Hepatic stellate cell (primary cell): ENCODE measurements around the gene PML.

Experiments
- DNase-seq: peaks from one replicate; pipeline ENCODE4 v3.0.0; 2011; ENCODE audit warnings: low spot score

PML gene, protein sequence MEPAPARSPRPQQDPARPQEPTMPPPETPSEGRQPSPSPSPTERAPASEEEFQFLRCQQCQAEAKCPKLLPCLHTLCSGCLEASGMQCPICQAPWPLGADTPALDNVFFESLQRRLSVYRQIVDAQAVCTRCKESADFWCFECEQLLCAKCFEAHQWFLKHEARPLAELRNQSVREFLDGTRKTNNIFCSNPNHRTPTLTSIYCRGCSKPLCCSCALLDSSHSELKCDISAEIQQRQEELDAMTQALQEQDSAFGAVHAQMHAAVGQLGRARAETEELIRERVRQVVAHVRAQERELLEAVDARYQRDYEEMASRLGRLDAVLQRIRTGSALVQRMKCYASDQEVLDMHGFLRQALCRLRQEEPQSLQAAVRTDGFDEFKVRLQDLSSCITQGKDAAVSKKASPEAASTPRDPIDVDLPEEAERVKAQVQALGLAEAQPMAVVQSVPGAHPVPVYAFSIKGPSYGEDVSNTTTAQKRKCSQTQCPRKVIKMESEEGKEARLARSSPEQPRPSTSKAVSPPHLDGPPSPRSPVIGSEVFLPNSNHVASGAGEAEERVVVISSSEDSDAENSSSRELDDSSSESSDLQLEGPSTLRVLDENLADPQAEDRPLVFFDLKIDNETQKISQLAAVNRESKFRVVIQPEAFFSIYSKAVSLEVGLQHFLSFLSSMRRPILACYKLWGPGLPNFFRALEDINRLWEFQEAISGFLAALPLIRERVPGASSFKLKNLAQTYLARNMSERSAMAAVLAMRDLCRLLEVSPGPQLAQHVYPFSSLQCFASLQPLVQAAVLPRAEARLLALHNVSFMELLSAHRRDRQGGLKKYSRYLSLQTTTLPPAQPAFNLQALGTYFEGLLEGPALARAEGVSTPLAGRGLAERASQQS

DNA sequence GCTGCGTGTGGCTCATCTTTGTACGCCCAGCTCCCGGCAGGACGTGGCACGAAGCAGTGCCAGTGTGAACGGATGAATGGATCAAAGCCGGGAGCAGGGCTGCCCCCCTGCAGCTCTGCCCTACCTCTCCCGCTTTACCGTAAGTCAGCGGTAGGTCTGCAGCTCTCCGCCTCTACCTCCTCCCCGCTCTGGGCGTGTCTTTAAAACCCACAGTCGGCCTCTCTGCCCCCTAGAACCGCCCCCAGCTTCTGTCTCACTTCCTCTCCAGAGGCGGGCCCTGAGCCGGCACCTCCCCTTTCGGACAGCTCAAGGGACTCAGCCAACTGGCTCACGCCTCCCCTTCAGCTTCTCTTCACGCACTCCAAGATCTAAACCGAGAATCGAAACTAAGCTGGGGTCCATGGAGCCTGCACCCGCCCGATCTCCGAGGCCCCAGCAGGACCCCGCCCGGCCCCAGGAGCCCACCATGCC lies at the start of gene PML:
Gene PML, plus strand, starts transcription at position 304 of the 471 bp plus-strand sequence. Its CDS starts 97 bp downstream, at position 401.
- DNase-seq, result peak; percentile 97

DNA sequence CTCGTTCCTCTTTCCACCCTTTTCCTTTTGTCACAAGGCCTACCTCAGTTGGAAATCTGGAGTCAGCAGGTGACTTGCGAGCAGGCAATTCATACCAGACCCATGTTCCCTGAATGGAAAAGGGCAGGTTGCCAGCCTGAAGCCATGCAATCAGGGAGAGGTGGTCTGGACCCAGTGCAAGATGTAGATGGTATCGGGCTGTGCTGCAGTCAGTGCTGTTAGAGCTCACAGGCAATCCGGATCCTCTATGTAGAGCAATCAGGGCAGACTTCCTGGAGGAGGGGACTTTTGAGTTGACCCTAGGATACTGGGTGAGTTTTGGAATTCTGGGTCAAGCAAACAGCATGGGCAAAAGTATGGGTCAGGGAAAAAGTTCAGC lies 49.4 kb upstream of the PML start:
- no peak for DNase-seq

DNA sequence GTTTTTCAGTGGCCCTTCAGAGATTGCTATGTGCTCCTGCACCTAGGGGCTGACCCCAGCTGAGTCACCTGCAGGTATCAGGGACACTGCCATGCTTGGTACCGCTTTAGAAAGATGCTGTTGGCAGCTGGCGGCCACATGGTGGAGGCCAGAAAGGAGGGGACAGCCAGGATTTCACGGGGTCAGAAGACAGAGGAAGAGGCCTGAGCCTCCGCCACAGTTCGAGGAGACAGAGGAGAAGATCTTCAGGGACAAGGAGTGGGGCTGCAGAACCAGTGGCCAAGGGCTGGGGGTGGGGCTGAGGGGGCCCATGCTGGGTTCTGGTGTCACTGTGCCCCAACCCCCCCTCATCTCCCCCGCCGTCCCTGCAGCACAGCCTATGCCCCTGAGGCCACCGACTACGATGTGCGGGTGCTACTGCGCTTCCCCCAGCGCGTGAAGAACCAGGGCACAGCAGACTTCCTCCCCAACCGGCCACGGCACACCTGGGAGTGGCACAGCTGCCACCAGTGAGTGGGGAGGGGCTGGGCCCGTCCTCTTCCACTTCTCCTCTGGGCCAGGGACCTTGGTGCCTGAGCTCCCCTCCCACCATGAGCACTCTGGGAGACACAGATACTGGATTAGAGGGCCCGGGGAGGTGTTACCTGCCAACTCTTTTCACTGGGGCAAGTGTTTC lies 48.3 kb upstream of the PML start:
- no peak for DNase-seq

DNA sequence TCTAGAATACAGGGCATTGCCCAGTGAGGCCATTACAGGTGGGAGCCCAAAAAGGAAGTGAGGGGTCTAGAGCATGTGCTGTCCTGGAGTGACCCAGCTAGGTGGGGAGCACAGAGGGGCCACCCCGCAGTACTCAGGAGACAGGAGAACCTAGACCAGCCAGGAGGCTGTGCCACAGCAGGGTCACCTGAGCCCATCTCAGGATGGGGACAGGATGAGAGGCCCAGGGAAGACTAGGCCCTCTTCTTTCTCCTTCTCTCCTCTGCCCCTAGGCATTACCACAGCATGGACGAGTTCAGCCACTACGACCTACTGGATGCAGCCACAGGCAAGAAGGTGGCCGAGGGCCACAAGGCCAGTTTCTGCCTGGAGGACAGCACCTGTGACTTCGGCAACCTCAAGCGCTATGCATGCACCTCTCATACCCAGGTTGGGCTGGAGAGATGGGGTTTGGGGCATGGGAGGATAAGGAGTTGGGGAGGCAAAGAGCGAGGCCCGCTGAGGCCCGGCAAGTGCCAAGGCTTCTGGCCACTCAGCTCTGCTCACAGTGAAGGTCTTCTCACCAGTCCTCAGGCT lies 47.6 kb upstream of the PML start:
- no peak for DNase-seq

DNA sequence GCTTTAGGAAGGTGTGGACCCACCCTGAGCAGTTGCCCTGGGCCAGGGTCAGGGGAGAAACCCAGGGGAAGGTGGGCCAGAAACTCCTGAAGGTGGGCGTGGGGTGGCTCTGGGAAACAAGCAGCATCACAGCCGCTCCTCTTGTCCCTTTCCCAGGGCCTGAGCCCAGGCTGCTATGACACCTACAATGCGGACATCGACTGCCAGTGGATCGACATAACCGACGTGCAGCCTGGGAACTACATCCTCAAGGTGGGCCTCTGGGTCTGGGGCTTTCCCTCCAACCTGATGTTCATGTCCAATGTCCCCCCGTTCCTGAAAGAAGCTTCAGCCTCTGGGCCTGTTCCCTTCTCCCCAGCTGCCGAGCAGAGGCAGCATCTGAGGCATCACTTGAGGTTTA lies 46.9 kb upstream of the PML start:
- no peak for DNase-seq

DNA sequence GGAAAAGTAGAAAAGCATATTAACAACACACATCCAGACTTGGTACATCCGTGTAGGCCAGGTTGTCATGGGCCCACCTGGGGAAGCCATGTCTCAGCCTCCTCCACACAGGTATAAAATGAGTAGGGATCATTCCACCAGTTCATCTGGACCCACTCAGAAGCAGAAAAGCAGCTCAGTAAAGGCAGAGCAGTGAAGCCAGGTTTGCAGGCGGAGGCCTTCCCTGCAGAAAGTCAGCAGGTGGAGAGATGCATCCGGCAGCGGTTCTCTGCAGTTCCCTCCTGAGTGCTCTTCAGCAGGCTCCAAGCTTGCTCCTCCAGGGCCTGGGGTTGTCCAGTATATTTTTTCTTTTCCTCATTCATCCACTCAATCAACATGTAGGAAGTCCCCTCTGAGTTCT lies 46.1 kb upstream of the PML start:
- DNase-seq, result no peak

DNA sequence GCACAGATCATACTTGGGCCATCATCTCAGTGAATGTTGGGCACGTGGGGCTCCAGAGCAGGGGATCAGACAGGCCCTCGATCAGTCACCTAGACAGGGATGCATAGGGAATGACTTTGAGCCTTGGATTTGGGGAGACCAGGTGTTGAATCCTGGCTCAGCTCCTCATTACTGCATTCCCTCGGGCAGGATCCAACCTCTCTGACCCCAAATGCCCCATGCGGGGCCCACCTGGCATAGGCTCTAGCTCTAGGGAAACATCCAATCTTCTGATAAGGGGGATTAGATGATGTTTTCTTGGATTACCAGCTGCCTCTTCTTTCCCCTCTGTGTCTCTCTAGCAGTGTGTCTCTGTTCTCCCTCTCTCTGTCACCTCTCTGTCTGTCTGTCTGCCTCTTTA lies 45.5 kb upstream of the PML start:
- no peak for DNase-seq

DNA sequence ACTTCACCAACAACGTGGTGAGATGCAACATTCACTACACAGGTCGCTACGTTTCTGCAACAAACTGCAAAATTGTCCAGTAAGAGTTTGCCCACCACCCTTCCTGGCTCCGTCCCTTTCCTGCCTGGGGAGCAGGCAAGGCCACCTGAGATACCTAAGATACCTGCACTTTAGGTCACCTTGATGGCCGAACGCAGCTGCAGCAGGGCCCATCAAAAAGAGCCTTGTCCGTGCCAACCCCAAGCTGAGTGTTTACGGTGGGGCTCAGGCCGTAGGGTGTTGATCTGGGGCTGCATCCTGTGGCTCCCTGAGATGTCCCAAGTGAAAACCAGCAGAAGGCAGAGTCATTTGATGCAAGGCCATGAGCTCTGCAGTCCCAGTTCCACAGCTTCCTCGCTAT lies 45.0 kb upstream of the PML start:
- no peak for DNase-seq

DNA sequence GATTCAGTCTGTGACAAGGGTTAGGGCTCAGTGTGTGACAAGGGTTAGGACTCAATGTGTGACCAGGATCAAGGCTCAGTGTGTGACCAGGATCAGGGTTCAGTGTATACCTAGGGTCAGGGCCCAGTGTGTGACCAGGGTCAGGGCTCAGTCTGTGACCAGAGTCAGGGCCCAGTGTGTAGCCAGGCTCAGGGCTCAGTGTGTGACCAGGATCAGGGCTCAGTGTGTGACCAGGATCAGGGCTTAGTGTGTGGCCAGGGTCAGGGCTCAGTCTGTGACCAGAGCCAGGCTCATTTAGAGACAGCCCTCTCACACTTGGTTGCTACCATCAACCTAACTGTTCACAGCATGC lies 44.1 kb upstream of the PML start:
- DNase-seq, result no peak

DNA sequence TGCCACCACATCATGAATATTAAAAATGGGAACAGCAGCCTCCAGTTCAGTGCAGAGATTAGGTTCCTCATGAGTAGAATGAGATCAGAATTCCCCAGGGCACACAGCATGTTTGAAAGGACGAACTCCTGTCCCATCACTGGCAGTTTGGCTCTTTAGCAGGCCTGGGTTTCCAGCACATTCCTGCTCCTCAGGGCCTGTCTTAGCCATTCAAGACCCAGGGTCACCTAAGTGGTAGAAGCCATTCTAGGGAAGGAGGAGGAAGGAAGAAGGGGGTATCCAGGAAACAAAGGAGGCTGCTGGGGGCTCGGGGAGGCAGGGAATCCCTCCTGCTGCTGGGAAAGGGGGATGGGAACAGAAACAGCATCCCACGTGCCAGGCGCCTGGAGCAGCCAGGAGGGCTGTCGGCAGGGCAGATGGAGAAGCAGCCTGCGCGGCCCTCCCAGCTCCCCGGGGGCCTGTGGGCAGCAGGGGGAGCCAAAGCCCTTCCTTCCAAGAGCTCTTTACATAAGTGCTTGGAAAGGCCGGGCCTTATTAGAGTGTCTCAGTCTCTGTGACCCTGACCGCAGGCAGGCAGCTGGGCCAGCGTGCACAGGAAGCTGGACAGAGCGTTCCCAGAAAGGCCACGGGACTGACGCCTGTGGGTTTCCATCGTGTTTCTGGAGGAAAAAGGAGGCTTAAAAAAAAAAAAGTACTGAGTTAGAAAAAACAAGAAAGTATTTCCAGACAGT lies 43.5 kb upstream of the PML start:
- peak; percentile 97 for DNase-seq

DNA sequence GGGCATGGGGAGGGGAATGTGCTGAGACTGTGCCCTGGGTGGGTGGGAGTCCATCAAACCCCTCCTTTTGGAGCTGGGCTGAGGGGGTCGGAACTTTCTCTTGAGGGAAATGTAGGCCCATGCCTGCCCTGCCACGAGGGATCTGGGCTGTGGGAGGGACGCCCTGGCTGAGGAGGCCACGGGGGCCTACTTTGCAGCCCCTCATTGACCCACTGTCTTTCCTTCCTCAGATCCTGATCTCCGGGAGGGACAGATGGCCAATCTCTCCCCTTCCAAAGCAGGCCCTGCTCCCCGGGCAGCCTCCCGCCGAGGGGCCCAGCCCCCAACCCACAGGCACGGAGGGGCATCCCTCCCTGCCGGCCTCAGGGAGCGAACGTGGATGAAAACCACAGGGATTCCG lies 42.9 kb upstream of the PML start:
- no peak for DNase-seq

DNA sequence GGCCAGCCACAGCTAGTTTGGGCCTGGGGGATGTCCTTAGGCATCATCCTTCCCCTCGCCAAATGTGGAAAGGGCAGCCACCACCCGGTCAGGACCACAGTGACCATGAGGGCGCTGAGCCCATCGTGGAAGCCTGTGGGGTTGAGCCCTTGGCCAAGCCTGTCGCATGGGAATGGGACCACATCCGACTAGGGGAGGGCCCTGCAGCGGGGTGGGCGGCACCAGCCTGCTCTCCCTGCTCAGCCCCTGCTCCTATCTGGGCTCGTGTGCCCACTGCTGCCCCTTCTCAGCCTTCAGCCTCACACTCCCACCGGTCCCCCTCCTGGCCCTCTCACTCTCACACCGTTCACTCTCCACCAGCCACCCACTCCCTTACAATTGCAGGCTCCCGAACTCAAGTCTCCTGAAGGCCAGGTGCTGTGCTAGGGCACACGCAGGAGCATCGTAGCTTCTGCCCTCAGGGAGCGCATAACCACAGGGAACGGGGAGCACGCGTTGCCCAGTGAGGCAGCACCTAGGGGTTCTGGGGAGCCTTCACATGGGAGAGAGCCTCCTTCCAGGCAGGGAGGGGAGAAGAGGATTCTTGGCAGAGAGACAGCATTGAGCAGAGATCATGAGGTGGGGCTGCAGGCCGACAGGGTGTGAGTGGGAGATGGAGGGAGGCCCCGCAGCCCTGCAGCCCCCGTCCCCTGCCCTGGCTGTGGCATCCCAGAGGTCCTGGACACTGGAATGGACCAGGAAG lies 42.2 kb upstream of the PML start:
- no peak for DNase-seq

DNA sequence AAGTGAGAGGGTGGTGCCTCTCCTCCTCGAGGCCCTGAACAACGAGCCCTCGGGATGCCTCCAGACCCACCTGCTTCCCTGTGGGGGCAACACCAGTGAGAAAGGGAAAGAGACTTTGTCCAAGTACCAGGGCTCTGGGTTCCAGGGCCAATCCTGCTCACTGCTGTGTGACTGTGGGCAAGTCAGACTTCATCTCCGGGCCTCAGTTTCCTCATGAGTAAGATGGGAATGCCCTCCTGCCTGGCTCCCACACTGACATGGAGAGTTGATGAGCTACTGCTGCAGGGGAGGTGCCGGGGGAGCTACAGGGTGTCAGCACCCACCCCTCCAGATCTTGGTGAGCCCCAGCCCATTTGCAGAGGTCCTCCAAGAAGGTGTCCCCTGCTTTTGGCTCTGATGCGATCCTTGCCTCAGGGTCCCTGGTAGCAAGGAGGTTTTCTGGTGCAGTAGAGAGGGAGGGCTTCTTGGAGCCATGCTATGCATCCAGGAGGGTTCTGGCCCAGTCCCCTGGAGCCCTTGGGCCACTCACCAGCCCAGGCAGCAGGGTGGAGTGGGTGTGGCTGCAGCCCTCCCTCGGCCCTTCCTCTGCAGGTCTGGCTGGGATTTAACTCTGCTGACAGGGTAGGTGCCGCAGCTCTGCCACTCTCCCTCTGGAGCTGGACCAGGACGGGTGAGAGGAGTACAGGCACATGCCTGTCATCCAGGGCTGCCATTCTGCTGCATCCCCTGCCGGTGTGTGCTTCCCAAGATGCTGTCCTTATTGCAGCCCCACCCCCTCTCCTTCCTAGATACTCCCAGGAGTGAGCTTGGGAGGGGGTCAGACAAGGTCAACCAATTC lies 41.4 kb upstream of the PML start:
- no peak for DNase-seq

DNA sequence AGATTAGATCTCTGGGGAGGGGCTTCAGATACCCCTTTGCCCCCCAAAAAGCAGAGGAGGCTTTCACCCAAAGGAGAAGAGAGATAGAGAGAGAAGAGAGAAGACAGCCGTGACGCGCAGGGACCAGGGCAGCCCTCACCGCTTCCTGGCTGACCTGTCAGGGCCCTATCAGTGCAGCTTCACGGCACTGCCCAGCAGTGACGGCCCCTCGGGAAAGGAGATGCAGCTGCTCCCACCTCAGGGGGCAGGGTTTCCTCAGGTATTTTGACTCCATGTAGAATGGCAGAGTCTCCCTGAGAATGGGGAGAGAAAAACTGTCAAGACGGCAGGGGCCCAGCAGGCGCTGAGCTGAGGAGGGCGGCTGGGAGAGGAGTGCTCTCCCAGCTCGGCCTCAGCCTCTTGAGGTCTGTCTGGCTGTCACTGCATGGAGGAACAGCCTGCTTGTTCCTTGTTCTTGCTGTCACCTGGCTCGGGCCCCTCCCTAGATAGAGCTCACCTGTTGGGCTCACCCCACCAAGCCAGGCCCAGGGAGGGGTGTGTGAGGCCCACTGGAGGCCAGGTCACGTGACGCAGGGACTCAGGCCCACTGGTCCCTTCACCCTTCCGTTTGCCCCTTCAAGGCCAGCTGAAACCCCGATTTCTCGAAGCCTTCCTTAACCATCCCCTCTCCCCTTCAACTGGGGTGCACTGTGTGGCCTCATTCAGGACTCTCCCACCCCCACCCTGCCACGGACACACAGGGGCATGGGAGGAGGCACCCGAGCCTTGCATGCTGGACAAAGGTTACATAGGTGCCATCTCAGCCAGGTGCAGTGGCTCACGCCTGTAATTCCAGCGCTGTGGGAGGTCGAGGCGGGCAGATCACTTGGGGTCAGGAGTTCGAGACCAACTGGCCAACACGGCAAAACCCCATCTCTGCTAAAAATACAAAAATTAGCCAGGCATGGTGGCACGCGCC lies 40.0 kb upstream of the PML start:
- DNase-seq, result no peak

DNA sequence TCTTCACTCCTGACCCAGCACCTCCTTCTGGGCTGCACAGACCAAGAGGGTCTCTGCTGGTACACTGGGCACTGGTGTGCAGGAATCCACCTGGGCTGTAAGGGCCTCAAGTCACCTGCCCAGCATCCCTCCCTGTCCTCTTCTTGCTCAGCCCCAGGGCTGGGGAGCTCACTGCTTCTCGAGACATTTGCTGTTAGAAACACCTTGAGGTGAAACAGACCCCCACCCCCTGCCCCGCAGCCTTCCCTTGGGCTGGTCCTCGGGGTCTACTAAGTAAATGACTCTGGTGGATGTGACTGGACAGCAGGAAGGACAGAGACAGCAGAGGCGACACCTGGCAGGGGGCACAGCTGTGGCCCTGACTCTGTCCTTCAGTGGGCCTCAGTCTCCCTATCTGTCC lies 39.2 kb upstream of the PML start:
- DNase-seq, result no peak

DNA sequence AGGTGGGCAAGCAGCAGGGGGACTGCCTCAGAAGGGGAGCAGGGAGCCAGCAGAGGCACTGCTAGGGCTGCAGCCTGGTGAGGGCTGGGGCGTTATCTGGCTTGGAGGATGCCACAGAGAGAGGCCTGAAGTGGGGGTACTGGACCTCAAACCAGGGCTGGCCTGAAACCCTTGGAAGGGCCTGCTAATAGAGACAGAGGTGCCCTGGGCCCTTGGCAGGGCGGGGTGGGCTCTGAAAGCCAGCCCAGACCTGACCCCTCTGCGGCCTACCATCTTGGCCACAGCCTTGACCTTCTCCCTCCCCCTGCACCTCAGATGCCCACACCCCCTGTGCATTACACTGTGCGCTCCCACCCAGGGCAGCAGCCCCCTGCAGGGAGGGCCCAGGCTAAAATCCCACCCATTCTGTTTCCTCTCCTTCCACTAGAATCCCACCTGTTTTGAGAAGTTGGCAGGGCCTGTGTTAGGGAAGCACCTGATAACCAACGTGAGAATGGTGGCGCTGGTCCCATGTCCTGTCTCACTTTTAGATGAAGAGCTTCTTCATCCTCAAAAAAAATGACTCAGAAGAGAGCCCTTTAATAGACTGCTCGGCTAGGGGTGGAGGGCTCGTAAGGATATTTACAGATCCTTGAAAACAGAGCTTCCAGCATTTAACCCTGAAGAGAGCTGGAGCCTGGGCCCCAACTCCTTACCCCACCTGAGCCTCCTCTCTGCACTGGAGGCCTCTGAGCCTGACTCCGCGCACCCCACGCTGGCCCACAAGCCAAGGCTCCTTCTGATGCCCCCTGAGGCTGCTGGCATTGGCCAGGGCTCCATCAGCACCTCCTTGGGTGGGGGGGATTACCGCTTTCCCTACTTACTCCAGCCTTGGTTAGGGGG lies 38.4 kb upstream of the PML start:
- DNase-seq, result no peak

DNA sequence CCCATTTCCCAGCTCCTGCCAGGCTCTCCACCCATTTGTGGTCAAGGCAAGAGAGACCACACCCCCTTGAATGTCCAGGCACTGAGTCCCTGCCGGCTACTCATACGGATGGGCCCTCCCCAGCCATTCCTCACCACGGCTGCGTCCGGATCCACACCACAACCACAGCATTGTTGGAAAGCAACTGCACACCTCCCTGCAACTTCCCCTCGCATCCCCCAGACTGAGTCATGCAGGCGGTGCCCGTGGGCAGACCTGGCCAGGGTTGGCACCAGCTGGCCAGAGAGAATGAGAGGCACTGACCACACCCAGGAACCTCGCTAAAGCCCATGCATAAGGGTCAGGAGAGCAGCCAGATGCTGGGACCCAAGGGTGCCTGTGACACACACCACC lies 37.8 kb upstream of the PML start:
- peak; percentile 94 for DNase-seq

DNA sequence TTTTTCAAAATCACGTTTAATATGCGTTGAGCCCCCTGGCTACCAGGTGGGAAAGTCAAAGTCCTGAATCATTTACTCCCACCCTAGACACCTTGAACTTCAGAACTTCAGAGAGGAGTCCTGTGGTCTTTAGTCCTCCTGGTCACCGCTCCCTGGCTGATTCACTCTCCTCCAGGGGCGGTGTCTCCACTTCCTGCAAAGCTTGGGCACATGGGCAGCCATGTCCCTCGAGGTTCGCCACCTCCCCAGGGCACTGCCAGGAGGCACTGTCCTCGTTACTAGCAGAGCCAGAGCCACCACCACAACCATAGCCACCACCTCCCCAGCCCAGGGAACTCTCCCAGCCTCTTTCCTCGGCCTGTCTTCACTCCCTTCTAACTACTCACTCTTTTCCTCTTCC lies 37.2 kb upstream of the PML start:
- no peak for DNase-seq
